Panc1 (cell line): ENCODE measurements around the gene NR5A2. TPM values are rescaled to one million over a fixed set of nuclear protein-coding genes. Genes with fewer than 3 reads are reported as not detected.

Source experiments
- ATAC-seq: fragments of 200-7000 bp; cut with Tn5 transposase; 2 replicates; pipeline ENCODE4 v1.9.1; 2020; ENCODE audit warnings: mild to moderate bottlenecking, moderate library complexity
- BruUV-seq: library from RNA; stranded (reverse); fragments of 400-500 nt; replicated peaks from 2 replicates; lab custom pipeline; 2021; lab: Mats Ljungman, UMichigan
- CTCF ChIA-PET: fragments of 300-600 bp; sonication (Branson Sonifier 250); formaldehyde crosslinking; loops from one replicate; lab custom pipeline; 2022; ENCODE audit warnings: antibody characterized with exemption; lab: Charles Lee
- POLR2A ChIA-PET: fragments of 300-600 bp; sonication (Branson Sonifier 250); formaldehyde crosslinking; loops from one replicate; lab custom pipeline; 2022; ENCODE audit warnings: antibody characterized with exemption; lab: Charles Lee
- DNase-seq: peaks from one replicate; pipeline ENCODE4 v3.0.0-alpha.2; 2010; ENCODE audit warnings: low read depth, low spot score
- H3K27ac ChIP-seq: 2 replicates; pipeline ENCODE4 v1.5.1; 2011; ENCODE audit warnings: mild to moderate bottlenecking, low read length, inconsistent platforms
- H3K27me3 ChIP-seq: fragments of 200-500 bp; sonication (Bioruptor generic); 2 replicates; pipeline ENCODE4 v1.6.0; 2014; ENCODE audit warnings: low read length, inconsistent platforms; ENCODE audit not compliant: control insufficient read depth, insufficient read depth
- H3K36me3 ChIP-seq: fragments of 200-500 bp; sonication (Bioruptor generic); 2 replicates; pipeline ENCODE4 v1.5.1; 2014; ENCODE audit warnings: inconsistent platforms, mild to moderate bottlenecking, low read length, moderate library complexity; ENCODE audit not compliant: control insufficient read depth, insufficient read depth
- H3K4me1 ChIP-seq: 2 replicates; pipeline ENCODE4 v1.5.1; 2011; ENCODE audit warnings: inconsistent platforms, mild to moderate bottlenecking, low read length, moderate library complexity; ENCODE audit not compliant: control insufficient read depth, insufficient read depth
- H3K4me3 ChIP-seq, 2 experiments: 2 replicates each; pipeline ENCODE4 v1.5.1; 2011 to 2012; ENCODE audit warnings: low read depth in 2 of 2, low read length in 2 of 2, mild to moderate bottlenecking in 2 of 2, inconsistent platforms in 1 of 2, moderate library complexity in 1 of 2
- H3K9me3 ChIP-seq: fragments of 200-500 bp; sonication (Bioruptor generic); 2 replicates; pipeline ENCODE4 v1.5.1; 2014; ENCODE audit warnings: low read depth, mild to moderate bottlenecking, inconsistent platforms, low read length, moderate library complexity; ENCODE audit not compliant: control insufficient read depth, insufficient read depth
- CTCF ChIP-seq: fragments of 450-650 bp; IDR thresholded peaks from 2 replicates; pipeline ENCODE4 v1.5.1; 2017; ENCODE audit warnings: mild to moderate bottlenecking
- POLR2AphosphoS5 ChIP-seq: IDR thresholded peaks from 2 replicates; pipeline ENCODE4 v1.6.1; 2012; ENCODE audit warnings: mild to moderate bottlenecking, low read depth, low read length, moderate library complexity
- REST ChIP-seq, 2 experiments: IDR thresholded peaks; 2 replicates each; pipeline ENCODE4 v1.6.1; 2011 to 2012; ENCODE audit warnings: low read depth in 2 of 2, control low read depth in 1 of 2, low read length in 1 of 2, mild to moderate bottlenecking in 1 of 2, moderate library complexity in 1 of 2; ENCODE audit not compliant: insufficient read depth in 1 of 2
- SIN3A ChIP-seq: IDR thresholded peaks from 2 replicates; pipeline ENCODE4 v1.6.1; 2012; ENCODE audit warnings: low read depth, mild to moderate bottlenecking, low read length, moderate library complexity, borderline replicate concordance; ENCODE audit not compliant: insufficient read depth
- TCF7L2 ChIP-seq: IDR thresholded peaks from 2 replicates; pipeline ENCODE4 v1.6.1; 2011; ENCODE audit warnings: mild to moderate bottlenecking, low read depth, low read length, inconsistent platforms
- in situ Hi-C: cut with HindIII; loops from 2 replicates; pipeline ENCODE4 v1.10.0; 2016; ENCODE audit warnings: low sequenced_read_pairs, low pct_unique_long_range_greater_than_20kb
- intact Hi-C: fragments of 100-400 bp; cut with micrococcal nuclease; formaldehyde crosslinking; loops from one replicate; pipeline ENCODE4 v1.10.0; 2022; ENCODE audit not compliant: unreplicated experiment
- total RNA-seq: library from RNA; stranded (reverse); gene quantifications from one replicate; pipeline ENCODE4 v1.2.1, GENCODE V29; 2021; ENCODE audit not compliant: unreplicated experiment

Gene NR5A2
- total RNA-seq, 1 experiment from 2014 or later: 4.3 TPM

- ATAC-seq (no peak), DNase-seq (no peak)
- BruUV-seq: no TSS peak
- no peaks in the 10 kb centered on the region for H3K36me3 ChIP-seq
- H3K4me1 ChIP-seq: no peaks in the 10 kb centered on the region
- H3K27me3 ChIP-seq: no peaks in the 10 kb centered on the region
- no peak overlapping the region for H3K4me3 ChIP-seq
- in situ Hi-C loops: no loop called here
- intact Hi-C loops: no loop called here
- no peak overlapping the region for H3K27ac ChIP-seq
- TF ChIP-seq POLR2AphosphoS5 (no peak), REST (IDR thresholded peaks at IDR 0.05; ENCODE audit: insufficient read depth in 1 of 2, low read depth in 2 of 2, low read length in 1 of 2) (no peak), SIN3A (no peak), CTCF (no peak)
- CTCF ChIA-PET: no interaction called here
- POLR2A ChIA-PET: no interaction called here
- H3K9me3 ChIP-seq: no peaks in the 10 kb centered on the region
Measured at GRCh38 chr1:200213392-200213791, 185.9 kb downstream of the NR5A2 start.

- POLR2A ChIA-PET: no interaction called here
- CTCF ChIA-PET: interaction anchor here (0.7 kb wide), 1 partner anchor 371 kb away, joined by 5 read pairs; no protein-coding TSS in a partner anchor
- Histone ChIP-seq H3K4me3 (no peak overlapping the region), H3K36me3 (no peaks in the 10 kb centered on the region), H3K9me3 (no peaks in the 10 kb centered on the region), H3K4me1 (no peaks in the 10 kb centered on the region), H3K27me3 (no peaks in the 10 kb centered on the region), H3K27ac (no peak overlapping the region)
- TF ChIP-seq REST (IDR thresholded peaks at IDR 0.05; ENCODE audit: insufficient read depth in 1 of 2, low read depth in 2 of 2, low read length in 1 of 2) (no peak), CTCF (no peak), SIN3A (no peak), TCF7L2 (no peak), POLR2AphosphoS5 (no peak)
- no peak for DNase-seq
- in situ Hi-C loops (no loop called here), intact Hi-C loops (no loop called here)
- ATAC-seq: no peak
- BruUV-seq: no TSS peak
Measured at GRCh38 chr1:200213921-200214320, 186.4 kb downstream of the NR5A2 start.
